Measurements from ENCODE around the gene PACRG. TPM values are rescaled to one million over a fixed set of nuclear protein-coding genes. Genes with fewer than 3 reads are reported as not detected.
A peak's percentile ranks its signal among the peaks of the same experiment; 100 is the strongest.

PACRG gene
- total and polyA plus RNA-seq, 2 of the 13 experiments (the other 11 are each of a cell fraction or from before 2014, with no cell fraction given) = 0.13 TPM; not detected in 1

GRCh38 chr6:162750776-162751175, 23.0 kb downstream of the PACRG start:
- POLR2A ChIA-PET = no interaction called here
- H3K27ac ChIP-seq (ENCODE audit: extremely low read length, insufficient read depth, low read length) = no peak overlapping the region
- no peaks in the 10 kb centered on the region for H3K27me3 ChIP-seq (ENCODE audit: control insufficient read depth in 1 of 2, insufficient read depth in 2 of 2, low read length in 2 of 2)
- H3K4me2 ChIP-seq (ENCODE audit: low read depth, low read length) = no peak overlapping the region
- no TSS peak for BruUV-seq (replicated peaks)
- 0 out of 2 replicates have a peak, but pooled peaks cover 4% of the 10 kb centered on the region for H3K9me3 ChIP-seq (ENCODE audit: low read length)
- intact Hi-C loops (cut with micrococcal nuclease; ENCODE audit: unreplicated experiment) (no loop called here), in situ Hi-C loops (cut with HindIII; ENCODE audit: extremely low pct_ligation_motif_present, low pct_unique_long_range_greater_than_20kb) (no loop called here)
- no peak overlapping the region for H3K9ac ChIP-seq (ENCODE audit: insufficient read depth, low read depth, low read length)
- no peak overlapping the region for H2AFZ ChIP-seq (ENCODE audit: low read length)
- WGBS (ENCODE audit: low lambda C conversion rate) = 3% methylated on average over 3 of the region's 3 CpGs
- TF ChIP-seq ZNF552 (CRISPR knock-in tag; IDR thresholded peaks at IDR 0.05; ENCODE audit: borderline replicate concordance) (no peak), ZNF564 (CRISPR knock-in tag; IDR thresholded peaks at IDR 0.05) (no peak), HDAC2 (CRISPR knock-in tag; IDR thresholded peaks at IDR 0.05) (no peak), NFE2 (CRISPR knock-in tag; IDR thresholded peaks at IDR 0.05) (no peak), ZNF790 (CRISPR knock-in tag; IDR thresholded peaks at IDR 0.05; ENCODE audit: borderline replicate concordance) (no peak), HNF4A (CRISPR knock-in tag; IDR thresholded peaks at IDR 0.05) (no peak), POGZ (CRISPR knock-in tag; IDR thresholded peaks at IDR 0.05) (no peak), KLF9 (CRISPR knock-in tag; IDR thresholded peaks at IDR 0.05; ENCODE audit: low read depth) (no peak), EEA1 (CRISPR knock-in tag; IDR thresholded peaks at IDR 0.05; ENCODE audit: borderline replicate concordance) (no peak), ZNF430 (CRISPR knock-in tag; IDR thresholded peaks at IDR 0.05) (no peak), ZNF713 (CRISPR knock-in tag; IDR thresholded peaks at IDR 0.05) (no peak), NFATC3 (CRISPR knock-in tag; IDR thresholded peaks at IDR 0.05) (no peak)
- no peak for ATAC-seq
- peak; percentile 23 for DNase-seq (ENCODE audit: low spot score)
- CTCF ChIA-PET (ENCODE audit: low intra/inter-chr PET ratio, low total read pairs) = no interaction called here
- H4K20me1 ChIP-seq (ENCODE audit: insufficient read depth, low read length) = no peaks in the 10 kb centered on the region
- H3K79me2 ChIP-seq (ENCODE audit: insufficient read depth, low read length) = no peaks in the 10 kb centered on the region
- FAIRE-seq = no peak
- H3K4me1 ChIP-seq (ENCODE audit: insufficient read depth, low read length) = no peaks in the 10 kb centered on the region
- H3K36me3 ChIP-seq (replicated peaks in 1 of 2; ENCODE audit: control insufficient read depth in 1 of 2, insufficient read depth in 2 of 2, low read length in 2 of 2) = no peaks in the 10 kb centered on the region
- H3K4me3 ChIP-seq (replicated peaks in 1 of 3; ENCODE audit: insufficient read depth in 1 of 3, low read depth in 2 of 3, low read length in 3 of 3) = no peak overlapping the region
